ENCODE results near the gene RAB7A. TPM values are rescaled to one million over a fixed set of nuclear protein-coding genes. Genes with fewer than 3 reads are reported as not detected.
A peak's percentile ranks its signal among the peaks of the same experiment; 100 is the strongest.

Gene RAB7A
- total RNA-seq (2012; rRNA removed), result 69.0 and 84.5 TPM in 2 replicates

DNA sequence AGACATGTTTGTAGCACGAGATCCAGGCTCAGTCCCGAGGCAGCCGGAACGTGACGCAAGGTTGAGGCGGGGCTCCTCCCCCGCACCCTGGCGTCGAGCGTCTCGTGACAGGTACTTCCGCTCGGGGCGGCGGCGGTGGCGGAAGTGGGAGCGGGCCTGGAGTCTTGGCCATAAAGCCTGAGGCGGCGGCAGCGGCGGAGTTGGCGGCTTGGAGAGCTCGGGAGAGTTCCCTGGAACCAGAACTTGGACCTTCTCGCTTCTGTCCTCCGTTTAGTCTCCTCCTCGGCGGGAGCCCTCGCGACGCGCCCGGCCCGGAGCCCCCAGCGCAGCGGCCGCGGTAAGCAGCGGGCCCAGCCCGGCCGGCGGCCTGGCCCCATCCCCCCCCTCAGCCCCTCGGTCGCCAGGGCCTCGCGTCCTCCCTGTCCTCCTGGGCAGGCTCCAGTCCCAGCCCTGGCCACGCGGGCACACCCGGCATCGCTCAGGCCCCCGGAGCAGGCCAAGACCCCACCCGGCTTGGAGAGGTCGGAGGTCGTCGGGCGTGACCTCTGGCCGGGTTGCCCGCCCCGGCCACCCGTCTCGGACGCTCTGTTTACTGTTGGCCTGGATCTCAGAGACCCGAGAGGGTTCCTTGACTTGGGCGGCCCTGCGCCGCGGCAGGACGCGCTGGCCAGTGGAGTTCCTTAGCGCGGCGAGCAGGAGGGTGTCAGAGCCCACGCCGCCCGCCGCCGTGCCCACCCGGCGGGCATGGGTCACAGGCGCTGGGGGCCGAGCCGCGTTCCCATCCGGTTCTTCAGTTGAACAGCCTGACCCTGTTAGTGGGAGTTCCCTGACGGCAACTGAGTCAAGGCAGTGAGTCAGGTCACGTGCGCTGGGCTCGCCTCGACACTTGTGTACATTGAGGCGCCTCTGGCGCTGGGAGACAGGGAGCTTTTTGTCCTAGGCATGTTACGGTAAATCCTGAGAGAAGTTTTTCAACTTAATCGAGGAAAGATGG is at the start of gene RAB7A:
Gene RAB7A, plus strand, starts transcription at position 161 of the 994 bp plus-strand sequence. CDS start 69,185 bp downstream, outside the sequence.
- Histone ChIP-seq H3K36me3 (ENCODE audit: insufficient read depth, low read length) (no peaks in the 10 kb centered on the region), H3K4me3 (ENCODE audit: low read length) (peak within 1 kb of the TSS; percentile 94), H3K9me3 (replicated peaks; ENCODE audit: low read length) (no peaks in the 10 kb centered on the region), H3K9ac (ENCODE audit: low read depth, low read length) (peak within 1 kb of the TSS; percentile 99), H3K4me1 (ENCODE audit: control insufficient read depth, insufficient read depth, low read length) (peaks cover 24% of the 10 kb centered on the region), H3K4me2 (ENCODE audit: low read length) (peak within 1 kb of the TSS; percentile 89), H3K27me3 (ENCODE audit: control insufficient read depth, insufficient read depth, low read length) (peaks cover 7% of the 10 kb centered on the region)

GRCh38 chr3:128679338-128679737 is 46.6 kb upstream of the RAB7A start:
- no peak overlapping the region for H3K9ac ChIP-seq (ENCODE audit: low read depth, low read length)
- H3K36me3 ChIP-seq (ENCODE audit: insufficient read depth, low read length), result no peaks in the 10 kb centered on the region
- no peak overlapping the region for H3K4me2 ChIP-seq (ENCODE audit: low read length)
- no peaks in the 10 kb centered on the region for H3K9me3 ChIP-seq (replicated peaks; ENCODE audit: low read length)
- no peaks in the 10 kb centered on the region for H3K27me3 ChIP-seq (ENCODE audit: control insufficient read depth, insufficient read depth, low read length)
- H3K4me3 ChIP-seq (ENCODE audit: low read length), result no peak overlapping the region
- H3K4me1 ChIP-seq (ENCODE audit: control insufficient read depth, insufficient read depth, low read length), result peaks cover 4% of the 10 kb centered on the region

- Histone ChIP-seq H3K9me3 (replicated peaks; ENCODE audit: low read length) (no peaks in the 10 kb centered on the region), H3K36me3 (ENCODE audit: insufficient read depth, low read length) (no peaks in the 10 kb centered on the region), H3K9ac (ENCODE audit: low read depth, low read length) (peak overlapping the region; percentile 98), H3K4me1 (ENCODE audit: control insufficient read depth, insufficient read depth, low read length) (peaks cover 4% of the 10 kb centered on the region), H3K4me3 (ENCODE audit: low read length) (peak overlapping the region; percentile 94), H3K4me2 (ENCODE audit: low read length) (peak overlapping the region; percentile 94), H3K27me3 (ENCODE audit: control insufficient read depth, insufficient read depth, low read length) (no peaks in the 10 kb centered on the region)
Observed at GRCh38 chr3:128680603-128681368, 45.2 kb upstream of the RAB7A start.

- Histone ChIP-seq H3K9me3 (replicated peaks; ENCODE audit: low read length) (no peaks in the 10 kb centered on the region), H3K4me3 (ENCODE audit: low read length) (peak overlapping the region; percentile 94), H3K36me3 (ENCODE audit: insufficient read depth, low read length) (no peaks in the 10 kb centered on the region), H3K4me1 (ENCODE audit: control insufficient read depth, insufficient read depth, low read length) (peaks cover 4% of the 10 kb centered on the region), H3K4me2 (ENCODE audit: low read length) (peak overlapping the region; percentile 94), H3K9ac (ENCODE audit: low read depth, low read length) (peak overlapping the region; percentile 98), H3K27me3 (ENCODE audit: control insufficient read depth, insufficient read depth, low read length) (no peaks in the 10 kb centered on the region)
Observed at GRCh38 chr3:128681369-128681829, 44.6 kb upstream of the RAB7A start.

- Histone ChIP-seq H3K9ac (ENCODE audit: low read depth, low read length) (no peak overlapping the region), H3K4me2 (ENCODE audit: low read length) (no peak overlapping the region), H3K4me1 (ENCODE audit: control insufficient read depth, insufficient read depth, low read length) (peaks cover 4% of the 10 kb centered on the region), H3K27me3 (ENCODE audit: control insufficient read depth, insufficient read depth, low read length) (no peaks in the 10 kb centered on the region), H3K9me3 (replicated peaks; ENCODE audit: low read length) (no peaks in the 10 kb centered on the region), H3K4me3 (ENCODE audit: low read length) (no peak overlapping the region), H3K36me3 (ENCODE audit: insufficient read depth, low read length) (no peaks in the 10 kb centered on the region)
Observed at GRCh38 chr3:128683957-128684356, 42.0 kb upstream of the RAB7A start.

DNA sequence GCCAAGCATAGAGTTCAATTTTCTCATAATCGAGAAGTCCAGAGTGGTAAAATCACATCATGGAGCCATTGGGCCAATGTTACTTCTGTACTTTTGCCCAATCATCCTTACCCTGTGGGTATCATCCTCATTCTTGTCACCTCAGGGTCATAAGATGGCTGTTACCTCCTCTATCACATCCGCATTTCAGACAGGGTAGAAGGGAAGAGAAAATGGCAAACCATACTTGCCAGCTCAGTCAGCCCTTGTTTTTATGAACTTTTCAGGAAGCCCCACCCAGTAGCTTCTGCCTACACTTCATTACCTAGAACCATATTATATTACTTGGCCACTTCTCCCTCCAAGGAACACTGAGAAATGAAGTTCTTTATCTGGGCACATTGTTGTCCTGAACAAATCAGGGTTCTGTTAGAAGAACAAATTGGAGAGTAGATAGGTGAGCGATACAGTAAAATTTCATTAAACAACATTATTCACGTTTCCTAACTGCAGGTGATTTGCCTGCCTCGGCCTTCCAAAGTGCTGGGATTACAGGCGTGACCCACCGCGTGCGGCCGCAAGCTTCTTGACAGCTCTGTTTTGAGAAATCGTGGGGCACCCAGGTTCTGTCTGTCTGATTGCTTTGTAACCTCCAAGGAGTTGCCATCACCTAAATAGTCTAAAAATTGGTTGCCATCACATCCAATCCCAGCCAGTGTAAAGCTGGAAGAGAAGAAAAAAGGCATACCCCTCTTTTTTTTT is 40.8 kb upstream of the RAB7A start:
- Histone ChIP-seq H3K9me3 (replicated peaks; ENCODE audit: low read length) (no peaks in the 10 kb centered on the region), H3K36me3 (ENCODE audit: insufficient read depth, low read length) (no peaks in the 10 kb centered on the region), H3K4me1 (ENCODE audit: control insufficient read depth, insufficient read depth, low read length) (peaks cover 4% of the 10 kb centered on the region), H3K4me3 (ENCODE audit: low read length) (no peak overlapping the region), H3K27me3 (ENCODE audit: control insufficient read depth, insufficient read depth, low read length) (no peaks in the 10 kb centered on the region), H3K4me2 (ENCODE audit: low read length) (no peak overlapping the region), H3K9ac (ENCODE audit: low read depth, low read length) (no peak overlapping the region)

DNA sequence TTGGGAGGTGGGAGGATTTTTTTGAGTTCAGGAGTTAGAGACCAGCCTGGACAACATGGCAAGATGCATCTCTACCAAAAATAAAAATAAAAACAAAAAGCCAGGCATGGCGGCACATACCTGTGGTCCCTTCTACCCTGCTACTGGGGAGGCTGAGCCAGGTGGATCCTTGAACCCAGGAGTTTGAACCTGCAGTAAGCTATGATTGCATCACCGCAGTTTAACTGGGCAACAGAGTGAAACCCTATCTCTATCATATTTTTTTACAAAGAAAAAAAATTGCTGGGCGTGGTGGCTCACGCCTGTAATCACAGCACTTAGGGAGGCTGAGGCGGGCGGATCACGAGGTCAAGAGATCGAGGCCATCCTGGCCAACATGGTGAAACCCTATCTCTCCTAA is 39.5 kb upstream of the RAB7A start:
- H3K27me3 ChIP-seq (ENCODE audit: control insufficient read depth, insufficient read depth, low read length), result no peaks in the 10 kb centered on the region
- H3K9ac ChIP-seq (ENCODE audit: low read depth, low read length), result no peak overlapping the region
- H3K4me3 ChIP-seq (ENCODE audit: low read length), result no peak overlapping the region
- no peak overlapping the region for H3K4me2 ChIP-seq (ENCODE audit: low read length)
- H3K36me3 ChIP-seq (ENCODE audit: insufficient read depth, low read length), result no peaks in the 10 kb centered on the region
- H3K9me3 ChIP-seq (replicated peaks; ENCODE audit: low read length), result no peaks in the 10 kb centered on the region
- H3K4me1 ChIP-seq (ENCODE audit: control insufficient read depth, insufficient read depth, low read length), result peaks cover under 1% of the 10 kb centered on the region

DNA sequence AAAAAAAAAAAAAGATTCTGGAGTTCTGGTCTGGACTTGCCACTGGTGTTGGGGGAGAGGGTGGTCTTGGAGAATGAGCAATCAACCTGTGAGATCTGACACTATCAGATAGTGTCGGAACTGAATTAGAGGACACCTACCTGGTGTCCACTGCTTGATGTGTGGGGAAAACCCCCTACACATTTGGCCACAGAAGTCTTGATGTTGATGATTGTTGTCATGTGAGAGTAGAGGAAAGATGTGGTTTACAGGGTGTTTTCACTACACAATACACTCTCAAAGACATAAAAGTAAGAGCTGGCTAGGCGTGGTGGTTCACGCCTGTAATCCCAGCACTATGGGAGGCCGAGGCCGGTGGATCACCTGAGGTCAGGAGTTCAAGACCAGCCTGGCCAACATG is 36.9 kb upstream of the RAB7A start:
- Histone ChIP-seq H3K4me2 (ENCODE audit: low read length) (no peak overlapping the region), H3K27me3 (ENCODE audit: control insufficient read depth, insufficient read depth, low read length) (peaks cover 13% of the 10 kb centered on the region), H3K36me3 (ENCODE audit: insufficient read depth, low read length) (no peaks in the 10 kb centered on the region), H3K9ac (ENCODE audit: low read depth, low read length) (no peak overlapping the region), H3K4me3 (ENCODE audit: low read length) (no peak overlapping the region), H3K9me3 (replicated peaks; ENCODE audit: low read length) (no peaks in the 10 kb centered on the region), H3K4me1 (ENCODE audit: control insufficient read depth, insufficient read depth, low read length) (no peaks in the 10 kb centered on the region)

DNA sequence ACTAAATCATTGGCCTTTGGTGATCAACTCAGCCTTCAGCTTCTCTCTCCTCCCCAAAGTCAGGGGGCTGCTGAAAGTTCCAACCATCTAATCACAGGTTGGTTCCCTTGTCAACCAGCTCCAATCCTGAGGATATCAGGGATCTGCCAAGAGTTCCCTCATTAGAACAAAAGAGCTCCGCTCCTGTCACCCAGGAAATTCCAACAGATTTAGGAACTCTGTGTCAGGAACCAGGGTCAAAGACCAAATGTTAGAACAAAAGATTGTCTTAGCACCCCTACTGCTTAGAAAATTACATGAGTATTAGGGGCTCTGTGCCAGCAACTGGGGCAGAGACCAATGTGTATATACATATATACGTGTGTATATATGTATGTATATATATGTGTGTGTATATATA is 32.3 kb upstream of the RAB7A start:
- Histone ChIP-seq H3K4me2 (ENCODE audit: low read length) (no peak overlapping the region), H3K27me3 (ENCODE audit: control insufficient read depth, insufficient read depth, low read length) (peaks cover 13% of the 10 kb centered on the region), H3K36me3 (ENCODE audit: insufficient read depth, low read length) (no peaks in the 10 kb centered on the region), H3K4me3 (ENCODE audit: low read length) (no peak overlapping the region), H3K9me3 (replicated peaks; ENCODE audit: low read length) (no peaks in the 10 kb centered on the region), H3K9ac (ENCODE audit: low read depth, low read length) (no peak overlapping the region), H3K4me1 (ENCODE audit: control insufficient read depth, insufficient read depth, low read length) (no peaks in the 10 kb centered on the region)

DNA sequence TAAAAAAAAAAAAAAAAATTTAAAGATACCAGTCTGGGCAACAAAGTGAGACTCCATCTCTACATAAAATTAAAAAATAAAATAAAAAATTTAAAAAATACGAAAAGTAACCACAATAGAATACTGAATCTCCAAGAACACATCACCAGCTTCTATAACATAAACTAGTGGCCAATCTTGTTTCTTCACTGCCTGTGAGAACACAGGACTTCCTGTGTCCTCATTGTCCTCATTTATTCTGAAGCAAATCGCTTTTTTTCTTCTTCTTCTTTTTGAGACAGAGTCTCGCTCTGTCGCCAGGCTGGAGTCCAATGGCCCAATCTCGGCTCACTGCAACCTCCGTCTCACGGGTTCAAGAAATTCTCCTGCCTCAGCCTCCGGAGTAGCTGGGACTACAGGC is 28.6 kb upstream of the RAB7A start:
- Histone ChIP-seq H3K9ac (ENCODE audit: low read depth, low read length) (no peak overlapping the region), H3K27me3 (ENCODE audit: control insufficient read depth, insufficient read depth, low read length) (peaks cover 13% of the 10 kb centered on the region), H3K4me1 (ENCODE audit: control insufficient read depth, insufficient read depth, low read length) (no peaks in the 10 kb centered on the region), H3K9me3 (replicated peaks; ENCODE audit: low read length) (no peaks in the 10 kb centered on the region), H3K4me3 (ENCODE audit: low read length) (no peak overlapping the region), H3K4me2 (ENCODE audit: low read length) (no peak overlapping the region), H3K36me3 (ENCODE audit: insufficient read depth, low read length) (no peaks in the 10 kb centered on the region)
